Kidney (tissue), 14 donors: Measurements from ENCODE around the gene CFAP100. TPM values are rescaled to one million over a fixed set of nuclear protein-coding genes. Genes with fewer than 3 reads are reported as not detected.

Experiments used
- DNase-seq, 5 donors: peaks; one replicate each; pipeline ENCODE4 v3.0.0-alpha.2; 2013 to 2020
- FAIRE-seq: peaks from 2 replicates; lab custom pipeline; 2012; peaks lifted over from hg19 to GRCh38; lab: Jason Lieb, UNC
- H3K27ac ChIP-seq, 2 donors: one replicate each; pipeline ENCODE4 v1.7.0; 2013; ENCODE audit warnings: low read depth in 2 of 2, low read length in 2 of 2, inconsistent platforms in 1 of 2
- H3K27me3 ChIP-seq: one replicate; pipeline ENCODE4 v1.7.1; 2013; ENCODE audit warnings: low read length, inconsistent platforms; ENCODE audit not compliant: control insufficient read depth, insufficient read depth
- H3K36me3 ChIP-seq, 3 donors: one replicate each; pipeline versions ENCODE4 v1.7.0 to v1.7.1; 2013; ENCODE audit warnings: low read length in 3 of 3, control low read depth in 1 of 3, inconsistent platforms in 1 of 3; ENCODE audit not compliant: insufficient read depth in 3 of 3, control insufficient read depth in 2 of 3
- H3K4me1 ChIP-seq, 3 donors: one replicate each; pipeline versions ENCODE4 v1.7.0 to v1.7.1; 2013; ENCODE audit warnings: low read length in 3 of 3, inconsistent platforms in 1 of 3, low read depth in 1 of 3; ENCODE audit not compliant: control insufficient read depth in 2 of 3, insufficient read depth in 2 of 3
- H3K4me3 ChIP-seq, 3 donors: one replicate each; pipeline versions ENCODE4 v1.7.0 to v1.8.1; 2013; ENCODE audit warnings: low read length in 3 of 3, control low read depth in 1 of 3, inconsistent platforms in 1 of 3
- H3K9ac ChIP-seq, 3 donors: one replicate each; pipeline versions ENCODE4 v1.7.0 to v1.7.1; 2013; ENCODE audit warnings: low read length in 3 of 3, control low read depth in 1 of 3, inconsistent platforms in 1 of 3
- H3K9me3 ChIP-seq, 3 donors: one replicate each; pipeline versions ENCODE4 v1.7.0 to v1.7.1; 2013; ENCODE audit warnings: low read length in 3 of 3, control low read depth in 1 of 3, inconsistent platforms in 1 of 3; ENCODE audit not compliant: control insufficient read depth in 2 of 3, insufficient read depth in 1 of 3
- intact Hi-C: fragments of 100-400 bp; cut with DNase I; formaldehyde crosslinking; loops from one replicate; pipeline ENCODE4 v1.11.1; 2022
- polyA plus RNA-seq: library from polyadenylated mRNA; stranded (reverse); fragments of 350-450 nt; fragmentation: Illumina TruSeq; extraction: RNeasy Lipid Tissue Mini Kit (QIAGEN cat#74804); gene quantifications from one replicate; pipeline ENCODE4 v1.2.3, GENCODE V29; 2014; ENCODE audit warnings: low read depth, low replicate concordance; ENCODE audit not compliant: insufficient read depth
- total RNA-seq: library from RNA; stranded (reverse); fragmentation: NEBNext Ultra II Directional; extraction: Animal tissue kit (Norgen Biotek cat#: 25700); gene quantifications from one replicate; pipeline ENCODE4 v1.2.1, GENCODE V29; 2021
- TF ChIP-seq, protein P1 (sequence below): IDR thresholded peaks from 3 replicates; pipeline ENCODE4 v1.5.1; 2012; ENCODE audit warnings: mild to moderate bottlenecking, moderate library complexity, borderline replicate concordance; ENCODE audit not compliant: insufficient read depth; ENCODE audit errors: extremely low read depth
- donor health status: control.
- donor health status: control.
- donor health status: control.
- donor health status: control.
- donor health status: control.
- donor health status: DM: yes; HTN: yes; CAD: no.
- donor health status: Normal renal cell carcinoma (clear cell type).

Gene CFAP100
- total and polyA plus RNA-seq, 2 donors from 2014 or later: 0.60 TPM; not detected in 1

DNA sequence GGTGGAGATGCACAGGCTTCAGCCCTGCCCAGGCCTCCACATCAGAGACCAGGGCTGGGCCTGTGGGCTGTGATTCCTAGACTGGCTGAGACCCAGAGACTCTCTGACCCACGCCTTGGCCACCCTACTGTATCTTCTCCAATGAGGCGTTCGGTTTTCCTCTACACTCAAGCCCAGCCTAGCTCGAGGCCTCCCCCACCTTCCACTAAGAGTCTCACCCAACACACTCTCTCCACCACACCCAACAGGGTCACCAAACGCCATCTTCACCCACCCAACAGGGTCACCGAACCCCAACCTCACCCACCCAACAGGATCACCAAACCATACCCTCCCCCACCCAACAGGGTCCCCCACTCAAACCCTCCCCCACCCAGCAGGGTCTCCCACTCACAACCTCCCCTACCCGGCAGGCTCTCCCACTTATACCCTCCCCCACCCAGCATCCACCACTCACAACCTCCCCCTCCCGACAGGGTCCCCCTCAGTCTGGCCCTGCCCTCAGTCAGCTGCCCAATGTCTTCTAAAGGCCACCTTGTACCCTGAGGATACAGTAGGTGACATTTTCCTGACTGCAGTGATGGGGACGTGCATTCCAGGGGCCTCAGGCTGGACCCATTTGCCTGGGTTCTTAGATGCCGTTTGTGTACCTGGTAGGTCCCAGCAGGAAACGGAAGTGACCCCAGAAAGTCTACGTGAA, 20.4 kb downstream of the CFAP100 start:
- no peak for FAIRE-seq
- no peaks in the 10 kb centered on the region for H3K9me3 ChIP-seq
- no peak overlapping the region for H3K9ac ChIP-seq
- TF ChIP-seq, protein P1, sequence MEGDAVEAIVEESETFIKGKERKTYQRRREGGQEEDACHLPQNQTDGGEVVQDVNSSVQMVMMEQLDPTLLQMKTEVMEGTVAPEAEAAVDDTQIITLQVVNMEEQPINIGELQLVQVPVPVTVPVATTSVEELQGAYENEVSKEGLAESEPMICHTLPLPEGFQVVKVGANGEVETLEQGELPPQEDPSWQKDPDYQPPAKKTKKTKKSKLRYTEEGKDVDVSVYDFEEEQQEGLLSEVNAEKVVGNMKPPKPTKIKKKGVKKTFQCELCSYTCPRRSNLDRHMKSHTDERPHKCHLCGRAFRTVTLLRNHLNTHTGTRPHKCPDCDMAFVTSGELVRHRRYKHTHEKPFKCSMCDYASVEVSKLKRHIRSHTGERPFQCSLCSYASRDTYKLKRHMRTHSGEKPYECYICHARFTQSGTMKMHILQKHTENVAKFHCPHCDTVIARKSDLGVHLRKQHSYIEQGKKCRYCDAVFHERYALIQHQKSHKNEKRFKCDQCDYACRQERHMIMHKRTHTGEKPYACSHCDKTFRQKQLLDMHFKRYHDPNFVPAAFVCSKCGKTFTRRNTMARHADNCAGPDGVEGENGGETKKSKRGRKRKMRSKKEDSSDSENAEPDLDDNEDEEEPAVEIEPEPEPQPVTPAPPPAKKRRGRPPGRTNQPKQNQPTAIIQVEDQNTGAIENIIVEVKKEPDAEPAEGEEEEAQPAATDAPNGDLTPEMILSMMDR: no peak
- intact Hi-C loops: no loop called here
- no peak for DNase-seq
- H3K4me3 ChIP-seq: no peak overlapping the region
- H3K4me1 ChIP-seq: no peaks in the 10 kb centered on the region
- H3K27ac ChIP-seq: no peak overlapping the region
- H3K27me3 ChIP-seq: no peaks in the 10 kb centered on the region
- H3K36me3 ChIP-seq: no peaks in the 10 kb centered on the region

DNA sequence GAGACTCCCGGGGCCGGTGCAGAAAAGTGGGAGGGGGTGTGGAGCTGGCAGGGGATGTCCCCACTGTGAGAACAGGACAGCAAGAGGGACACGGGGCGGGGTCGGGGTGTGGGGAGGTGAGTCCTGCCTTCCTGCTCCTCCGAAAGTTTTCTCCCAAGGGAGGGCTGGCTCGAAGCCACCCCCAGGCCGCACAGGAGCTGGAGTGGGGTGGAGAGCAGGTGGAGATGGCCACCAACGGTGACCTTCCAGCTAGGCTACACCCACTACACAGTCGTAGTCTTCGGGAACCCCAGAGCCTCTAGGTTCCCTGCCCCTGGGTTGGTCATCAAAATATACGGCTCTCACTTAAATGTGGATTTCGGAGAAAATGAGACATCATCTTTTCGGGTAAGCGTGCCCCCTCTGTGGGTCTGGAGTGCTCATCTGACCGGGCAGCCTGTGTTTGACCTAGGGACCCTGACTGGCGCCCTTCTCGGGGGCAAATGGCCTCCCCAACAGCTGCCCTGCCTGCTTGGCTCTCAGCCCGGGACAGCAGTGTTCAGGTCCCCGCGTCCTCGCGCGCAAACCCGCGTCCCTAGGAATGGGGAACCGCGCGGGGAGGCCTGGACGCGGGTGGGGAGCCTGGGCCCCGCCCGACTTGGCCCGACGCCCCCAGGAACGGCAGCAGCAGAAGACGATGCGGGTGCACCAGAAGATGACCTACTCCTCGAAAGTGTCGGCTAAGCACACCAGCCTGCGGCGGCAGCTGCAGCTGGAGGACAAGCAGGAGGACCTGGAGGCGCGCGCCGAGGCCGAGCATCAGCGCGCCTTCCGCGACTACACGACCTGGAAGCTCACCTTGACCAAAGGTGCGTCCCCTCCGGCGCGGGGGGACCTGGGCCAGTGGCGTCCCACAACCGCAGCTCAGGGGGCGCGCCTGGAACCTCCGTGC, 21.2 kb downstream of the CFAP100 start:
- H3K4me1 ChIP-seq: no peaks in the 10 kb centered on the region
- peak in 1 of 5 donors; percentile 29 for DNase-seq
- no peak overlapping the region for H3K27ac ChIP-seq
- intact Hi-C loops: no loop called here
- no peak for FAIRE-seq
- no peaks in the 10 kb centered on the region for H3K9me3 ChIP-seq
- no peaks in the 10 kb centered on the region for H3K36me3 ChIP-seq
- H3K27me3 ChIP-seq: no peaks in the 10 kb centered on the region
- TF ChIP-seq, protein P1: no peak
- no peak overlapping the region for H3K9ac ChIP-seq
- H3K4me3 ChIP-seq: no peak overlapping the region

DNA sequence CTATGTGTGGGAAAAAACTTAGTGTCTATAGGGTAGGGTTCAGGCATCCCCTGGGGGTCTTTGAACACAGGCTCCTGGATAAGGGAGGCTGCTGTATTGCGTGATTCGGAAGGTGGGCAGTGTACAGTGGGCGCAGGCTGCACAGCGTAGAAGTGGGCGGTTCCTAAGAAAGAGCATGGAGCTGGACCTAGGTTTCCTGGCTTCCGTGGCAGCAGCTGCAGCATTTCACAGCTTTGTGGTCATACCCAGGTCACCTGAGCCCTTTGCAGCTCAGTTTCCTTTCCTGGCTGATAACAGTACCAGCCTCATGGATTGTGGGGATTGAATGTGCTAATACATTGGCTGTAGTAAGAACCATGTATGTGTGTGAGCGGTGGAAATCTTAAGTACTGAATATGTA, 22.2 kb downstream of the CFAP100 start:
- no peak for DNase-seq

More for the DNA sequence above, 22.2 kb downstream of the CFAP100 start:
- Histone ChIP-seq H3K4me1 (no peaks in the 10 kb centered on the region), H3K4me3 (no peak overlapping the region), H3K27ac (no peak overlapping the region), H3K27me3 (no peaks in the 10 kb centered on the region), H3K36me3 (no peaks in the 10 kb centered on the region), H3K9ac (no peak overlapping the region), H3K9me3 (no peaks in the 10 kb centered on the region)
- FAIRE-seq: no peak
- TF ChIP-seq, protein P1: no peak
- intact Hi-C loops: no loop called here
